ENCODE measurements around the gene MPZL3. TPM values are rescaled to one million over a fixed set of nuclear protein-coding genes. Genes with fewer than 3 reads are reported as not detected.

MPZL3 gene
- total RNA-seq, 1 experiment from 2014 or later = not detected

- in situ Hi-C loops (cut with HindIII; ENCODE audit: low sequenced_read_pairs) = no loop called here
- DNase-seq (ENCODE audit: low spot score) = no peak
Measured at GRCh38 chr11:118216621-118217481, 35.3 kb downstream of the MPZL3 start.

- DNase-seq (ENCODE audit: low spot score) = no peak
- in situ Hi-C loops (cut with HindIII; ENCODE audit: low sequenced_read_pairs) = no loop called here
Measured at GRCh38 chr11:118215765-118216164, 36.4 kb downstream of the MPZL3 start.

- no peak for DNase-seq (ENCODE audit: low spot score)
- in situ Hi-C loops (cut with HindIII; ENCODE audit: low sequenced_read_pairs) = no loop called here
Measured at GRCh38 chr11:118215262-118215661, 36.9 kb downstream of the MPZL3 start.

- in situ Hi-C loops (cut with HindIII; ENCODE audit: low sequenced_read_pairs) = no loop called here
- DNase-seq (ENCODE audit: low spot score) = peak; percentile 21
Measured at GRCh38 chr11:118214210-118214914, 37.8 kb downstream of the MPZL3 start.

GRCh38 chr11:118213781-118214180, 38.4 kb downstream of the MPZL3 start:
- in situ Hi-C loops (cut with HindIII; ENCODE audit: low sequenced_read_pairs) = no loop called here
- DNase-seq (ENCODE audit: low spot score) = no peak

GRCh38 chr11:118213201-118213600, 39.0 kb downstream of the MPZL3 start:
- peak; percentile 81 for DNase-seq (ENCODE audit: low spot score)
- in situ Hi-C loops (cut with HindIII; ENCODE audit: low sequenced_read_pairs) = no loop called here

- in situ Hi-C loops (cut with HindIII; ENCODE audit: low sequenced_read_pairs) = no loop called here
- DNase-seq (ENCODE audit: low spot score) = peak; percentile 83
Measured at GRCh38 chr11:118212781-118213191, 39.4 kb downstream of the MPZL3 start.

GRCh38 chr11:118212131-118212725, 39.9 kb downstream of the MPZL3 start:
- in situ Hi-C loops (cut with HindIII; ENCODE audit: low sequenced_read_pairs) = no loop called here
- DNase-seq (ENCODE audit: low spot score) = peak; percentile 41

GRCh38 chr11:118211006-118211405, 41.2 kb downstream of the MPZL3 start:
- DNase-seq (ENCODE audit: low spot score) = peak; percentile 65
- in situ Hi-C loops (cut with HindIII; ENCODE audit: low sequenced_read_pairs) = no loop called here

- peak; percentile 19 for DNase-seq (ENCODE audit: low spot score)
- in situ Hi-C loops (cut with HindIII; ENCODE audit: low sequenced_read_pairs) = no loop called here
Measured at GRCh38 chr11:118210323-118210722, 41.8 kb downstream of the MPZL3 start.

GRCh38 chr11:118209033-118209432, 43.1 kb downstream of the MPZL3 start:
- in situ Hi-C loops (cut with HindIII; ENCODE audit: low sequenced_read_pairs) = no loop called here
- DNase-seq (ENCODE audit: low spot score) = no peak

- no peak for DNase-seq (ENCODE audit: low spot score)
- in situ Hi-C loops (cut with HindIII; ENCODE audit: low sequenced_read_pairs) = no loop called here
Measured at GRCh38 chr11:118207079-118207478, 45.1 kb downstream of the MPZL3 start.

GRCh38 chr11:118206391-118207031, 45.7 kb downstream of the MPZL3 start:
- in situ Hi-C loops (cut with HindIII; ENCODE audit: low sequenced_read_pairs) = no loop called here
- peak; percentile 50 for DNase-seq (ENCODE audit: low spot score)

GRCh38 chr11:118205606-118206378, 46.4 kb downstream of the MPZL3 start:
- DNase-seq (ENCODE audit: low spot score) = no peak
- in situ Hi-C loops (cut with HindIII; ENCODE audit: low sequenced_read_pairs) = no loop called here

GRCh38 chr11:118202599-118203422, 49.4 kb downstream of the MPZL3 start:
- in situ Hi-C loops (cut with HindIII; ENCODE audit: low sequenced_read_pairs) = no loop called here

GRCh38 chr11:118201966-118202365, 50.2 kb downstream of the MPZL3 start:
- in situ Hi-C loops (cut with HindIII; ENCODE audit: low sequenced_read_pairs) = no loop called here
- DNase-seq (ENCODE audit: low spot score) = no peak

More at GRCh38 chr11:118202599-118203422, 49.4 kb downstream of the MPZL3 start:
- DNase-seq (ENCODE audit: low spot score) = no peak

- DNase-seq (ENCODE audit: low spot score) = no peak
- in situ Hi-C loops (cut with HindIII; ENCODE audit: low sequenced_read_pairs) = no loop called here
Measured at GRCh38 chr11:118200901-118201680, 51.1 kb downstream of the MPZL3 start.
